ENCODE data around the gene MRPL12. TPM values are rescaled to one million over a fixed set of nuclear protein-coding genes. Genes with fewer than 3 reads are reported as not detected.

MRPL12 gene
- total and polyA plus RNA-seq, 2 of the 13 experiments (the other 11 are each of a cell fraction or from before 2014, with no cell fraction given) = 39.1 to 94.1 TPM

DNA sequence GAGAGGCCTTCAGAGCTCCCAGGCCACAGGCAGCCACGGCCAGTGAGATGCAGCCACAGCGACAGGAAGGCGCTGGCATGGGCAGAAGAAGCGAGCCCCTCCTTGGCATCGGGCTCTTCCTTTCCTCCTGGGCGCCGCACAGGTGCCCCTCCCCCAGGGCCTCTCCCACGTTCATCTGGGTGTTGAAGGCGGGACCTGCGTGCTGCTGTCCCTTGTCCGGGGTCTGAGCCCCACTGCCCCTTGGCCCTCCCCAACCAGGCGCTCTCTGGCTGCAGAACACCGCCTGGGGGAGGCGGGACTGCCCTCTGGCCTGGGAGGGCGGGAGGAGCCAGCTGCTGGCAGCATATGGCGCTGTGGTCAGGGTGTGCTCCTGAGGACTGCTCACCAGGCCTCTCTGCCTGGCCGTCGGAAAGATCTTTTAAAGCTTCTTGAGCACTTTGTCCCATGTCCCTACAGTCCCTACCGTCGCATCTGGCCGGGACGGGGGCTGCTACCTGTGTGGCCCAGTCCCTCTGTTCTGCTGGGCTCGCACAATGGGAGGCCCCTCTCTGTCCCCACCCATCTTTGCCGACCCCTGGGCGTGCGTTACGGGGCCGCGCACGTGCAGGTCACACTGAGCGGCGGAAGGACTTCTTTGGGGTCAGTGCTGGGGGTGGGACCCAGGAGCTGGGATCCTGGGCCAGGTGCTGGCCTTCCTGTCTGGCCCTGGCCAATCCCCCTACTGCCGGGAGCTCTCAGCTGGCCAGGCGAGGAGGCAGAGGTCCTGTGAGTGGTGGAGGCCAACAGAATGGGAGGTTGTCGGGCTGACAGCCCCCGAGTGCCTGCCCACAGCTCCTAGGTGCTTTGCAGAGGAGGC is 10.6 kb downstream of the MRPL12 start (continued):
- TF ChIP-seq ZNF724P (CRISPR knock-in tag; IDR thresholded peaks at IDR 0.05; ENCODE audit: borderline replicate concordance) = peak; percentile 67
- TF ChIP-seq, protein P1, sequence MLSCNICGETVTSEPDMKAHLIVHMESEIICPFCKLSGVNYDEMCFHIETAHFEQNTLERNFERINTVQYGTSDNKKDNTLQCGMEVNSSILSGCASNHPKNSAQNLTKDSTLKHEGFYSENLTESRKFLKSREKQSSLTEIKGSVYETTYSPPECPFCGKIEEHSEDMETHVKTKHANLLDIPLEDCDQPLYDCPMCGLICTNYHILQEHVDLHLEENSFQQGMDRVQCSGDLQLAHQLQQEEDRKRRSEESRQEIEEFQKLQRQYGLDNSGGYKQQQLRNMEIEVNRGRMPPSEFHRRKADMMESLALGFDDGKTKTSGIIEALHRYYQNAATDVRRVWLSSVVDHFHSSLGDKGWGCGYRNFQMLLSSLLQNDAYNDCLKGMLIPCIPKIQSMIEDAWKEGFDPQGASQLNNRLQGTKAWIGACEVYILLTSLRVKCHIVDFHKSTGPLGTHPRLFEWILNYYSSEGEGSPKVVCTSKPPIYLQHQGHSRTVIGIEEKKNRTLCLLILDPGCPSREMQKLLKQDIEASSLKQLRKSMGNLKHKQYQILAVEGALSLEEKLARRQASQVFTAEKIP (CRISPR knock-in tag; IDR thresholded peaks at IDR 0.05; ENCODE audit: borderline replicate concordance) = no peak
- TF ChIP-seq GZF1 (CRISPR knock-in tag; IDR thresholded peaks at IDR 0.05) = peak; percentile 82
- peak; percentile 84 for TF ChIP-seq ZNF431 (CRISPR knock-in tag; IDR thresholded peaks at IDR 0.05; ENCODE audit: borderline replicate concordance, low read depth)
- TF ChIP-seq, protein P2, sequence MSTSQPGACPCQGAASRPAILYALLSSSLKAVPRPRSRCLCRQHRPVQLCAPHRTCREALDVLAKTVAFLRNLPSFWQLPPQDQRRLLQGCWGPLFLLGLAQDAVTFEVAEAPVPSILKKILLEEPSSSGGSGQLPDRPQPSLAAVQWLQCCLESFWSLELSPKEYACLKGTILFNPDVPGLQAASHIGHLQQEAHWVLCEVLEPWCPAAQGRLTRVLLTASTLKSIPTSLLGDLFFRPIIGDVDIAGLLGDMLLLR (CRISPR knock-in tag; IDR thresholded peaks at IDR 0.05) = peak; percentile 41; the same call in 1 of the 2 replicates
- no peak; the same call in none of the 2 replicates for TF ChIP-seq BRD4 (CRISPR knock-in tag; IDR thresholded peaks at IDR 0.05)
- 0 out of 2 replicates have a peak, but pooled peaks have one; percentile 62 for TF ChIP-seq BATF2 (CRISPR knock-in tag; IDR thresholded peaks at IDR 0.05)
- TF ChIP-seq, protein P3, sequence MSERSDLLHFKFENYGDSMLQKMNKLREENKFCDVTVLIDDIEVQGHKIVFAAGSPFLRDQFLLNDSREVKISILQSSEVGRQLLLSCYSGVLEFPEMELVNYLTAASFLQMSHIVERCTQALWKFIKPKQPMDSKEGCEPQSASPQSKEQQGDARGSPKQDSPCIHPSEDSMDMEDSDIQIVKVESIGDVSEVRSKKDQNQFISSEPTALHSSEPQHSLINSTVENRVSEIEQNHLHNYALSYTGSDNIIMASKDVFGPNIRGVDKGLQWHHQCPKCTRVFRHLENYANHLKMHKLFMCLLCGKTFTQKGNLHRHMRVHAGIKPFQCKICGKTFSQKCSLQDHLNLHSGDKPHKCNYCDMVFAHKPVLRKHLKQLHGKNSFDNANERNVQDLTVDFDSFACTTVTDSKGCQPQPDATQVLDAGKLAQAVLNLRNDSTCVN (CRISPR knock-in tag; IDR thresholded peaks at IDR 0.05; ENCODE audit: borderline replicate concordance) = peak; percentile 65
- TF ChIP-seq PHF20 (CRISPR knock-in tag; IDR thresholded peaks at IDR 0.05) = no peak; the same call in 1 of the 2 replicates
- peak; percentile 19 for TF ChIP-seq TAF15 (IDR thresholded peaks at IDR 0.05; ENCODE audit: low read depth, low read length, poor library complexity, severe bottlenecking)
- TF ChIP-seq ZNF160 (CRISPR knock-in tag; IDR thresholded peaks at IDR 0.05) = peak; percentile 78
- TF ChIP-seq, protein P4, sequence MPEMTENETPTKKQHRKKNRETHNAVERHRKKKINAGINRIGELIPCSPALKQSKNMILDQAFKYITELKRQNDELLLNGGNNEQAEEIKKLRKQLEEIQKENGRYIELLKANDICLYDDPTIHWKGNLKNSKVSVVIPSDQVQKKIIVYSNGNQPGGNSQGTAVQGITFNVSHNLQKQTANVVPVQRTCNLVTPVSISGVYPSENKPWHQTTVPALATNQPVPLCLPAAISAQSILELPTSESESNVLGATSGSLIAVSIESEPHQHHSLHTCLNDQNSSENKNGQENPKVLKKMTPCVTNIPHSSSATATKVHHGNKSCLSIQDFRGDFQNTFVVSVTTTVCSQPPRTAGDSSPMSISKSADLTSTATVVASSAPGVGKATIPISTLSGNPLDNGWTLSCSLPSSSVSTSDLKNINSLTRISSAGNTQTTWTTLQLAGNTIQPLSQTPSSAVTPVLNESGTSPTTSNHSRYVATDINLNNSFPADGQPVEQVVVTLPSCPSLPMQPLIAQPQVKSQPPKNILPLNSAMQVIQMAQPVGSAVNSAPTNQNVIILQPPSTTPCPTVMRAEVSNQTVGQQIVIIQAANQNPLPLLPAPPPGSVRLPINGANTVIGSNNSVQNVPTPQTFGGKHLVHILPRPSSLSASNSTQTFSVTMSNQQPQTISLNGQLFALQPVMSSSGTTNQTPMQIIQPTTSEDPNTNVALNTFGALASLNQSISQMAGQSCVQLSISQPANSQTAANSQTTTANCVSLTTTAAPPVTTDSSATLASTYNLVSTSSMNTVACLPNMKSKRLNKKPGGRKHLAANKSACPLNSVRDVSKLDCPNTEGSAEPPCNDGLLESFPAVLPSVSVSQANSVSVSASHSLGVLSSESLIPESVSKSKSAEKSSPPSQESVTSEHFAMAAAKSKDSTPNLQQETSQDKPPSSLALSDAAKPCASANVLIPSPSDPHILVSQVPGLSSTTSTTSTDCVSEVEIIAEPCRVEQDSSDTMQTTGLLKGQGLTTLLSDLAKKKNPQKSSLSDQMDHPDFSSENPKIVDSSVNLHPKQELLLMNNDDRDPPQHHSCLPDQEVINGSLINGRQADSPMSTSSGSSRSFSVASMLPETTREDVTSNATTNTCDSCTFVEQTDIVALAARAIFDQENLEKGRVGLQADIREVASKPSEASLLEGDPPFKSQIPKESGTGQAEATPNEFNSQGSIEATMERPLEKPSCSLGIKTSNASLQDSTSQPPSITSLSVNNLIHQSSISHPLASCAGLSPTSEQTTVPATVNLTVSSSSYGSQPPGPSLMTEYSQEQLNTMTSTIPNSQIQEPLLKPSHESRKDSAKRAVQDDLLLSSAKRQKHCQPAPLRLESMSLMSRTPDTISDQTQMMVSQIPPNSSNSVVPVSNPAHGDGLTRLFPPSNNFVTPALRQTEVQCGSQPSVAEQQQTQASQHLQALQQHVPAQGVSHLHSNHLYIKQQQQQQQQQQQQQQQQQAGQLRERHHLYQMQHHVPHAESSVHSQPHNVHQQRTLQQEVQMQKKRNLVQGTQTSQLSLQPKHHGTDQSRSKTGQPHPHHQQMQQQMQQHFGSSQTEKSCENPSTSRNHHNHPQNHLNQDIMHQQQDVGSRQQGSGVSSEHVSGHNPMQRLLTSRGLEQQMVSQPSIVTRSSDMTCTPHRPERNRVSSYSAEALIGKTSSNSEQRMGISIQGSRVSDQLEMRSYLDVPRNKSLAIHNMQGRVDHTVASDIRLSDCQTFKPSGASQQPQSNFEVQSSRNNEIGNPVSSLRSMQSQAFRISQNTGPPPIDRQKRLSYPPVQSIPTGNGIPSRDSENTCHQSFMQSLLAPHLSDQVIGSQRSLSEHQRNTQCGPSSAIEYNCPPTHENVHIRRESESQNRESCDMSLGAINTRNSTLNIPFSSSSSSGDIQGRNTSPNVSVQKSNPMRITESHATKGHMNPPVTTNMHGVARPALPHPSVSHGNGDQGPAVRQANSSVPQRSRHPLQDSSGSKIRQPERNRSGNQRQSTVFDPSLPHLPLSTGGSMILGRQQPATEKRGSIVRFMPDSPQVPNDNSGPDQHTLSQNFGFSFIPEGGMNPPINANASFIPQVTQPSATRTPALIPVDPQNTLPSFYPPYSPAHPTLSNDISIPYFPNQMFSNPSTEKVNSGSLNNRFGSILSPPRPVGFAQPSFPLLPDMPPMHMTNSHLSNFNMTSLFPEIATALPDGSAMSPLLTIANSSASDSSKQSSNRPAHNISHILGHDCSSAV (CRISPR knock-in tag; IDR thresholded peaks at IDR 0.05; ENCODE audit: borderline replicate concordance) = no peak
- TF ChIP-seq ZNF296 (CRISPR knock-in tag; conservative IDR thresholded peaks at IDR 0.05) = no peak; the same call in 1 of the 2 replicates
- TF ChIP-seq KLF13 (CRISPR knock-in tag; IDR thresholded peaks at IDR 0.05) = 0 out of 2 replicates have a peak, but pooled peaks have one; percentile 42
- no peak; the same call in 1 of the 2 replicates for TF ChIP-seq KLF9 (CRISPR knock-in tag; IDR thresholded peaks at IDR 0.05; ENCODE audit: low read depth)

All from HepG2 (cell line).